GM19324 (cell line): Measurements from ENCODE around the gene NDFIP1.
"Not testable (repeated sequence)": the region's sequence is repeated elsewhere in the genome, so short reads cannot be mapped to it uniquely, and the experiment has no call there.

ENCODE experiments used
- ATAC-seq: cut with Tn5 transposase; IDR thresholded peaks from one replicate; pipeline ENCODE4 v1.9.1; 2021; ENCODE audit warnings: mild to moderate bottlenecking, moderate library complexity; ENCODE audit not compliant: unreplicated experiment, low FRiP score

The NDFIP1 gene

DNA sequence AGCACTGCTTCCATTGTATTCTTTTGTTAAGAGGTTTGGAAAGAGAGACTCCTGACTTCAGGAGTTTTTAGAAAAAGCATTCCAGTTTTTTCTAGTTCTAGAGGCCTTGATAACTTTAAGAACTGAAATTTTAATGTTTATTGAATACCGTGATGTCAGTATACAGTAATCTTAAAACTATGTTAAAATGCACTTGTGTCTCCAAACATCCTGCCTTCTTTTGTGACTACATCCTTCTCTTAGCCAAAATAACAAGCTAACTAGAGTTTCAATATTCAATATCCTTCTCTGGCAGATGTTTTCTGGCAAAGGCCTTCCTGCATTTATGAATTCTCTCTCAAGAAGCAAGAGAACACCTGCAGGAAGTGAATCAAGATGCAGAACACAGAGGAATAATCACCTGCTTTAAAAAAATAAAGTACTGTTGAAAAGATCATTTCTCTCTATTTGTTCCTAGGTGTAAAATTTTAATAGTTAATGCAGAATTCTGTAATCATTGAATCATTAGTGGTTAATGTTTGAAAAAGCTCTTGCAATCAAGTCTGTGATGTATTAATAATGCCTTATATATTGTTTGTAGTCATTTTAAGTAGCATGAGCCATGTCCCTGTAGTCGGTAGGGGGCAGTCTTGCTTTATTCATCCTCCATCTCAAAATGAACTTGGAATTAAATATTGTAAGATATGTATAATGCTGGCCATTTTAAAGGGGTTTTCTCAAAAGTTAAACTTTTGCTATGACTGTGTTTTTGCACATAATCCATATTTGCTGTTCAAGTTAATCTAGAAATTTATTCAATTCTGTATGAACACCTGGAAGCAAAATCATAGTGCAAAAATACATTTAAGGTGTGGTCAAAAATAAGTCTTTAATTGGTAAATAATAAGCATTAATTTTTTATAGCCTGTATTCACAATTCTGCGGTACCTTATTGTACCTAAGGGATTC is 43.1 kb downstream of the NDFIP1 start:
- ATAC-seq, result no peak

DNA sequence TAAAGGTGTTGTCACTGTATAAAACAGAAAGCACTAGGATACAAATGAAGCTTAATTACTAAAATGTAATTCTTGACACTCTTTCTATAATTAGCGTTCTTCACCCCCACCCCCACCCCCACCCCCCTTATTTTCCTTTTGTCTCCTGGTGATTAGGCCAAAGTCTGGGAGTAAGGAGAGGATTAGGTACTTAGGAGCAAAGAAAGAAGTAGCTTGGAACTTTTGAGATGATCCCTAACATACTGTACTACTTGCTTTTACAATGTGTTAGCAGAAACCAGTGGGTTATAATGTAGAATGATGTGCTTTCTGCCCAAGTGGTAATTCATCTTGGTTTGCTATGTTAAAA is 43.8 kb downstream of the NDFIP1 start:
- no peak for ATAC-seq

DNA sequence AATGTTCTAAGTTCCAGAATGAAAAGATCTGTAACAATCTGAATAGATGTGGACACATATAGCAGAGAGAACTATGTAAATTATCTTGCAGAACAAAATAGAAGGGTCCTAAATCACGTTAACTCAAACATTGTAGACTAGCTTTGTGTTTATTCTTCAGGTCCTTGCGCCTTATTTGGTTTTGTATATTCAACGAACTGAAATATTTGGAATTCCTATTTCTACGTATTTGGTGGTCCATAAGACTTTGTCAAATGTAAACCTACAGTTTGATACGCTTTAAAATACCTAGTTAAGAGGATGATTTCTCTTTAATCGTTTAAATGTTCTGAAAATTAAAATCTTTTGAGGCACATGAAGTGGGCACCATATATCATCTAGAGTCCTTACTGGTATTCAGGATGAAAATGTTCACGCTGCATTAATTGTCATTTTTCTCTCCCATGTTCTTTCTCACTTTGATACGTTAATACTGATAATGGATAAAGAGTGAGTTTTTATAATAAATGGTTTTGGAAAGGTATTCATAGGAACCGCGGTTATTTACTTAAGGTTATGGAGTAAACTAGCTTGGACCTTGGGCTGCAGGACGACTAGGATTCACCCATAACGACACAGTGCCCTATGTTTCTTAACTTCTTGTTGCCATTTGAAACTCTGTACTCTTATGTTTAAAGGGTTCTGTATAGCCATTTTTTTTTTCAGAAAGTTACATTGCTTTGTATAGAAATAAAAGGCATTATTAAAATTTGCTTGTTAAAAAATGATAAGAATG is 45.3 kb downstream of the NDFIP1 start:
- no peak for ATAC-seq

DNA sequence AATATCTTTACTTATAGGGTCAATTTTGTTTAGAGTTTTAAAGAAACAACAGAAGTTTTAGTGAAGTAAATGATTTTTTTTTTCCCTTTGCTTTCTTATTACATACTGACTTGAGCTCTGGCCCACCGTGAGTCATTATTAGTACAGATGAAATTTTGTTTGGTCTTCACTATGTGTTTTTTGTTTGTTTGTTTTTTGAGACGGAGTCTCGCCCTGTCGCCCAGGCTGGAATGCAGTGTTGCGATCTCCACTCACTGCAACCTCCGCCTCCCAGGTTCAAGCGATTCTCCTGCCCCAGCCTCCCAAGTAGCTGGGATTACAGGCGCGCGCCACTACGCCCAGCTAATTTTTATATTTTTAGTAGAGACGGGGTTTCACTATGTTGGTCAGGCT is 45.9 kb downstream of the NDFIP1 start:
- ATAC-seq, result not testable (repeated sequence)

DNA sequence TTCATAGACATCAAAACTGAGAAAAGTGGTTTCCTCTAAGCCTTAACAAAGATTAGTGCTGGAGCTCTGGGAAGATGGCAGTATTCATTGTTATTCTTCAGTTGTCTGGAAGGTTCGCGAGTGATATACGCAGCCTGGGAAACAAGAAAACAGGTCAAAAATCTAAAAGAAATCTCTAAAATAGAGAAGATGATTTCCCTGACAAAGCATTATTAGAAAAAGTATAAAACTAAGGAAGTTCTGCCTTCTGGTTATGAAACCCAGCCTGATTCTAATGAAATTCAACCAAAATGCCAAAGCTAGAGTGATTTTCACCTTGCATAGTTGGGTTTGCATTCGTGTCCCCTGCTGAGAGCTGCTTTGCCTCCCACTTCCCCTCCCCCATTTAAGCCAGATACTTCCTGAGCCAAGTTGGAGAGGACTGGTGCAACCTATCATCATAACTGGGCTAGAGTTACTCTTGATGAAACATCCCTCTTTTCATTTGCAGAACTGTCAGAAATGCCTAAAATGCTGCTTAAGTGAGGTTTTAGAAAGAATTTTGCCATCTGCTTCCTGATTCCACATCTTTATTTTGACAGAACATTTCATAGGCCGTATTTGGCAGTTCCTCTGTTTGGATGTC is 48.4 kb downstream of the NDFIP1 start:
- no peak for ATAC-seq

DNA sequence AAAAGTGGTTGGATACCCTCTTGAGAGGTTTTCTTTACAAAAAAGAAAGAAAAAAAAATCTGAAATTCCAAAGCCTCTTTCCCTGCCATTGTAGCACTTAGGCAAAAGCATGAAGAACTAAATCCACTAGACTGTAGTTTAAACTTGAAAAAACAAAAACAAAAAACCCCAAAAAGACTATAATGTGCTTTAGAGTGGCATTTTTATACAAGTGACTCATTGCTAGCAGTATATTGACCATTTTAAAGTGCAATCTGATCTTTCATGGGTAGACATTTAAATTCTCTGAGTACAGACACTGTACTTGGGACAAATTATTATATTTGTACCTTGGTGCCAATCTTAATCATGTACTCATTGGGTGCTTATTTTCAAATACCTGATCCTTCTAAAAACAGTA is 50.8 kb downstream of the NDFIP1 start:
- ATAC-seq, result no peak

DNA sequence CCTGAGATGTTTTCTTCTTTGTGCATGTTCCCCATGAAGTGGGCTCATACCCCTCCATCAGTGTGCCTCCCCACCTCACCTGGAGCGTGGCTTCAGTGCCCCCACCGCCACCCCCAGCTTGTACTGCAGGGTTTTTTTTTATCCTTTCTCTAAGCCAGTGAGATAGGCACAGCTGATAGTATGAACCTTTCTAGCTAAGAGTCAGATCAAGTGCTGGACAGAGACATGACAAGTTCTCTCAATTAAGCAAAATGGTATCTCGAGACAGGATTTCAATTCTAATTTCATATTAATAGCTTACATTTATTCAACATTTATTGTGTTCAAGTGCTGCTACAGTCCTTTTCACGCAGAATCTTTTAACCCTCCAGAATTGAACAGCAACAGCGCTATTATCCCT is 55.7 kb downstream of the NDFIP1 start:
- no peak for ATAC-seq

DNA sequence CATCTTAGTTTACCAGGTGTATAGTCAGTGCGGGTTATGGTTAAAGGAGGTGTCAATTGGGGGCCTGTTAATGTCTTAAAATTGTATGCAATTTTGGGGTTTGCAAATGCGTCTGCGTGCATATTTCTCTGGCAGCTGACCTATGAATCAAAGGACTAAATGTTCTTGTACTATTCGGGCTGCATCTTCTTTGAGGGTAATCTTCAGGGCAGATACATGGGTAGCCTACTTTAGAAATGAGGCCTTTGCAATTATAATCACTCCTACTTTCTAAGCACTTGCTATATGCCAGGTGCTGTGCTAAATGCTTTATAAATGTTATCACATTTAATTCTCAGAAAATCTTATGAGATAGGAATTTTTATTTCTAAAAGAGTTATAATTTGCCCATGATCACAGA is 58.2 kb downstream of the NDFIP1 start:
- no peak for ATAC-seq

DNA sequence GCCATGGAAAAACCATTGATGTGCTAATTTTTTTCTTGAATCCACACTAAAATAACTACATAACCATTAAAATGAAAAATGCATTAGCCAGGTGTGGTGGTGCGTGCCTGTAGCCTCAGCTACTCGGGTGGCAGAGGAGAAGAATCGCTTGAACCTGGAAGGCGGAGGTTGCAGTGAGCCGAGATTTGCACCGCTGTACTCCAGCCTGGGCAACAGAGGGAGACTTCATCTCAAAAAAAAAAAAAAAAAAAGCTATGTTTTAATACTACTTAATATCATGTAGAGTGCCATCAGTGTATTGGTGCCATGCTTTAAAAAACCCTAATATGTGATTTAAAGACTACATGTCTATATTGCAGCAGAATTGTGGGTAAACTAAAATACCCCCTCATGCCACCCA is 58.9 kb downstream of the NDFIP1 start:
- ATAC-seq, result no peak

DNA sequence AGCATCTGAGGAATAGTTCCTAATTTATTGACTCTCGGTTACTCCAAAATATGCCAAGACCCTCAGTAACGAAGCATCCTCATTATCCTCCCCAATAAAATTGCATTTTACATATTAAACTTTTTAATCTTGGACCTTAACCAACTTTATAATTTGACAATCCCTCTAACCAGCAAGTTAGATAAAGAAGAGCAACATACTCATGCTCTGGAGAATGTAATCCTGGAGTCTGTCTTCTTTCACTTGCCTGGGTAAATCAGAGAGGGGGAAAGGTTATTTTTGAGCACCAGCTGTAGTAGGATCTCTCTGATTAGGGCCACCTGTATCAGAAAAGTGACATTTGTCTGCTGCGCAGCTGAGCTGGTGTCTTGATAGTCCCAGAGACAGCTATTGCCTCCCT is 59.8 kb downstream of the NDFIP1 start:
- ATAC-seq, result no peak

DNA sequence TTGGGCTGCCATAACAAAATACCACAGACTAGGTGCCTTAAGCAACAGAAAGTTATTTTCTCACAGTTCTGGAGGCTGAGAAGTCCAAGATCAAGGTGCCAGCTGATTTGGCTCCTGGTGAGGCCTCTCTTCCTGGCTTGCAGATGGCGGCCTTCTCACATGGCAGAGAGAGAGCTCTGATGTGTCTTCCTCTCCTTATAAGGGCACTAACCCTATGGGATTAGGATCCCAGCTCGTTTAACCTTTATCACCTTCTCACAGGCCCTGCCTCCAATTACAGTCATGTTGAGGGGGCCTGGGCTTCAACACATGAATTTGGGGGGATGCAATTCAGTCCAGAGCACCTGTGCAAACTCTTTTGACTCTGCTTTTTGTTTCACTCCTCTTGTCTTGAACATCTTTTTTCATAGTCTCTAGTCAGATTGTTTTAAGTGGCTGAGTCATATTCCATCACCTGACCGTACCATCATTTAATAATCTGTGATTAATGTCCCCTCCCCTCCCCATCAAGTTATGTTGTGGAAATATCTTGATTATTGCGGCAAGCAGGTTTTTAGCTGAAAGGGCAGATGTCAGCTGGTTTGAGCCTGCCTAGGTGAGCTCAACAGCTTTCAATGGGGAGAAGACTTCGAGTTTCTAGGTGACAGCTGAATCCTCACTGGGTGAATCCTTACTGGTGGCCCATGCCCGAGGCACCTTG is 61.8 kb downstream of the NDFIP1 start:
- ATAC-seq, result no peak

DNA sequence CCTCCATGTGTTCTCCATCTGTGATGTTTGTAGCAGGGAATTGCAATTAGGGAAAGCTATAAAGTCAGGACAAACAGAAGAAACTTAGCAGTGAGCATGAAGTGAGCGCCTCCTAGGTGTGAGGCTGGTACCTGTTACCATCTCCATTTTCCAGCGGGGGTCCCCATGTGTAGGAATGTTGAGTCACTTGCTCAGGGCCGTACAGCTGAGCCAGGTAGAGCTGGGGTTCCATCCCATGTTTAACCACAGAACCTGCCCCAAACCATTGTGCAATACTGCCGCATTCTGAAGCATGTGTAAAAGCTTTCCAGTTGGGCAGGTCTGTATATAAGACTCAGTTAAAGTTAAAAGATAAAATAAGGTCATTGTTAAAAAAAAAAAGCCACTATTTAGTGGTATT is 62.7 kb downstream of the NDFIP1 start:
- no peak for ATAC-seq

DNA sequence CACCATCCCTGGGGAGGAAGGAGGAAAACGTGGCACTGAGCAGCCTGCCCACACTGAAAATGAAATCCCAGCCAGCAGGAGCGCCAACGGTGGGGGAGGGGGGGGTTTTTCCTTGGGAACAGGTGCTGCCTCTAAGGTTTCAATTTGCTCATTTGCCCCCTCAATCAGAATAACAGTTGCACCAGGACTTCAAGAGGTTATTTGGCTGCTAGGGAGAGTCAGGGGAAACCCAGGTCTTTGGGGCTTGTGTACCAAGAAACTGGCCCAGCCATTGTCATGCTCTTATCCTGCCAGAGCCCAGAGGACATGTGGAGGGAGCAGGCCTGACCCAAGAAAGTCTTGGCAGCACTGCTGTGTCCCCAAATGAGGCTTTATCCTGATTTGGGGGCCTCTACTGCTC is 66.5 kb downstream of the NDFIP1 start:
- ATAC-seq, result no peak

DNA sequence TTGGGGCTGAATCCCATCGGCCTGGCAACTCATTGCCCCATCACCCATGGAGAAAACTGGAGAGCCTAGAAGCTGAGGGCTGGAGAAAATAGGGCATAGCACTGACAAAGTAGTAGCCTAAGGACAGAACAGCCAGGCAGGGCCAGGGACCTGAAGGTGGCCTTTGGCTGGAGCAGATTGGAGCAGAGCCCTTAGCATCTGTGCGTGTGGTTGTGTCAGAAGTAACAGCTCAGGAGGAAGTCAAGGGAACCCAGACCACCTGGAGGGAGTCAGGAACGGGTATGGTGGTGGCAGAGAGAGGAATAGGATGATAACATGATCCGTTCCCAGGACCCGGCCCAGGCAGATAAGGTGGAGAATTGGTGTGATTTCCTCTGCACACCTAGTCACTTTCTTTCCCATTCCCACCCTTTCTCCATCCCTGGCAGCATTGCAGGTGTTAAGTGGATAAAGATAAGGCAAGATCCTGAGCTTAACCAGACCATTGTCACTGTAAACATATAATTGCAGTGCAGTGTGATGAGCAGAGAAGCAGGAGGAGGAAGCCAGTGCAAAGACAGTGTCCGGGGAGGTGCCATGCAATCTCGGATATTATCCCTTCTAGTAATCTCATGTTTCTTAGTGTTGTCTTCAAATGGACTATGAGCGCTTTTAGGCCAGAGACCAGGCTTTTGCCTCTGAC is 67.0 kb downstream of the NDFIP1 start:
- no peak for ATAC-seq

DNA sequence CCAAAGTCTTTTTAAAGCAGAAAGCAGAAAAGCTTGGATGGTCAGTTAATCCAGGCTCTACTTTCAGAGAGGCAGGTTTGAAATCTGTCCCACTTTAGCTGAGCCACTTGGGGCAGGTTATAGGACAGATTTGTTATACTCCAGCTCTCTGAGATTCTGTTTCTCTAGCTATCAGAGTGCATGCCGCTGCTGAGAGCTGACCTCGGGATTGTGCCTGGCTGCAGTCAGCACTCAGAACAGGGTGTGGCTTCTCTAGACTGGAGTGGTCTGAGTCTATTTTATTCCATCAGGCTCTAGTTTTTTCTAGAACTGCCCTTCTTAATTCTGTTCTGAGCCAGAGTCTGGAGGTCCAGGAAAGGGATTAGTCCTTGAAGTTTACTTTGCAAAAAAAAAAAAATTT is 67.7 kb downstream of the NDFIP1 start:
- no peak for ATAC-seq

DNA sequence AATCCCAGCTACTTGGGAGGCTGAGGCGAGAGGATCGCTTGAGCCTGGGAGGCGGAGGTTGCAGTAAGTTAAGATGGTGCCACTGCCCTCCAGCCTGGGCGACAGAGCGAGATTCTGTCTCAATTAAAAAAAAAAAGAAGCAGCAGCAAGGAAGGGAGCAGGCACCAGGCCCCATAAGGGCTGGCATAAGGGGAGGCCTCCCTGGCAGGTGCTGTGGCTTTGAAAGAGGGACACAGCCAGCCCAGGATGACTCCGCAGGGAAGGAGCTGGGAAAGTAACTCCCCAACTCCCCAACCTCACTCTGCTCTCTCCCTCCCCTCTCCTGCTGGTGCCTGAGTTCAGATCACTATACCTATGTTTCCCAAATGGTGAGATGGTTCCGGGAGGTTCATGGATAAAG is 70.1 kb downstream of the NDFIP1 start:
- no peak for ATAC-seq

DNA sequence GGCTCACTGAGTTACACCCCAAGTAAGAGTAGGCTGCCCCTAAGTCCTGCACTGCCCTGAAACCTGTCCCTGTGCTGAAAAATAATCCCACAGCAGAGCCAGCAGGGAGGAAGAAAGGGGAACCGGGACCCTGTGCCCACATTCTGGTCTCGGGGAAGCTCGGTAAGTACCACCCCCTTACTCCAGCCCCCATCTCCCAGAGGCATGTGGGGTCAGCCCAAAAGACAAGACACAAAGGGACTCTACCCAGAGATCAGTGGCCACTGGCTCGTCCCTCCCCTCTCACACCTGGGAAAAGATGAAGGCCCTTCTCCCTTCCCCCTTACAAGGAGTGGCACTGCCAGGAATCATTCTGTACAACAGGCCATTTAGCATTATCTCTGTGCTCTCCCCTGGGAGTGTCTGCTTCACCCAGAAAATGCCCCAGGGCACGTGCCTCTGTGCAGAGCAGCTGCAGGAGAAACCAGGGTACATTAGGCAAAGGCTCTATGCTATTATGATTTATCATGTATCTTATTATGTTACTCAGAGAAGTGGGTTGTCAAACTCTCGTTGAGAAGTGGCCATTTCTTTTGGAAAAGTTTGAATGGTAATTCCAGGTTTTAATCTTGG is 71.3 kb downstream of the NDFIP1 start:
- no peak for ATAC-seq

DNA sequence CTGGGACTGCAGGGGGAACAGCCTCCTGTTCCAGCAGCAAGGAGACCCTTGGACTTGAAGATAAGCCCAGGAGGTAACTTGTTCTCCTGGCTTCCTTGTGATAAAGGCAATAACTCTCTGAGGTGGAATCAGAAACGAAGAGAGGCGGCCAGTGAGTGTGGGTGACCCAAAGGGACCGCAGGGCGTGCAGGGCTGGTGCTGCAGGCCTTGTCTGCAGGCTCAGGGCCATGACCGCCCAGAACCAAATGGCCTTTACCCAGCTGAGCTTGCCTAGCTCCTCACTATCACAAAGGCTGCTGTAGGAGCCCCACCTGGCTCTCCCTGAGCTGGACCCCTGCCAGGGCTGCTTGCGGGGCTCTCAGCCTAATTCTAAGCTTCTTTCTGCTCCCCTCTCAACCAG is 72.5 kb downstream of the NDFIP1 start:
- ATAC-seq, result no peak

DNA sequence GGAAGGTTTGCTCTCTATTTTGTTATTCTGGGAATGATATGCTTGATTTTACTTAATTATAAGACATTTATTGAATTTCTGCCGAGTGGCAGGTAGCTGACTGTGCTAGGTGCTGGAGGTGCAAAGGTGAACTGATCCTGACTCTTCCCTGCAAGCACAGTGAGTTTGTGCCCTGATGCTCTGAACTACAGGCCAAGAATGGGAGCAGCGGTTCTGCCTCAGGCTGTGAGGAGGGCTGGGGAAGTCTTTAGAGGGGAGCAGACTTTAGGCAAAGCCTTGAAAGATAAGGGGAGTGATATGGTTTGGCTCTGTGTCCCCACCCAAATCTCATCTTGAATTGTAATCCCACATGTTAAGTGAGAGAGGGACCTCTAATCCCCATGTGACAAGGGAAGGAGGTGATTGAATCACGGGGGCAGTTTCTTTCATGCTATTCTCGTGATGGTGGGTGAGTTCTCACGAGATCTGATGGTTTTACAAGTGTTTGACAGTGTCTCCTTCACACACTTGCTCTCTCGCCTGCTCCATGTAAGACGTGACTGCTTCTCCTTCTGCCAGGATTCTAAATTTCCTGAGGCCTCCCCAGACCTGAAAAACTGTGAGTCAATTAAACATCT is 73.1 kb downstream of the NDFIP1 start:
- ATAC-seq, result no peak
